Loucy (cell line): ENCODE measurements around the gene ARSK.

ENCODE experiments used
- EZH2phosphoT487 ChIP-seq: fragments of 200-600 bp; IDR thresholded peaks from 2 replicates; pipeline ENCODE4 v1.6.1; 2018; ENCODE audit warnings: antibody characterized with exemption, mild to moderate bottlenecking, moderate library complexity, borderline replicate concordance
- TF ChIP-seq, protein P1 (sequence below): fragments of 200-600 bp; sonication (generic); conservative IDR thresholded peaks from 2 replicates; pipeline ENCODE4 v1.5.1; 2014; ENCODE audit warnings: mild to moderate bottlenecking, antibody characterized with exemption, low read length

DNA sequence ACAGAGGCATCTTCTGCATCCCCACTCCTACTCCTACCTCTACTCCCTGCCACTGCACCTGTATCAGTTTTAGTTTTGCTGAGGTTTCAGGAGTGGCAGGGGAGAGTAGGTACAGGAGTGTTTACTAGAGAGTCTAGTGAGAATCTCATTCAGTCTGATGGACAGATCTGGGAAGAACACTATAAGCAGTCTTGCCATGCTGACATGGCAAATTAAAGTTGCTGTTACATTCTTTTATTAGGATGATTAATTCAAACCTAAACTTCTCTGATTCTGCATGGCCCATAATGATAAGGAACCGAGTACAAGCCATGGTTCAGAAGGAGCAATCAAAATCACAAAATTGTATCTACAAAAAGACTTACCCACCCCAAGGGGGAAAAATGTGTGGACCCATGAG, 7.4 kb downstream of the ARSK start:
- TF ChIP-seq EZH2phosphoT487, result no peak
- TF ChIP-seq, protein P1, sequence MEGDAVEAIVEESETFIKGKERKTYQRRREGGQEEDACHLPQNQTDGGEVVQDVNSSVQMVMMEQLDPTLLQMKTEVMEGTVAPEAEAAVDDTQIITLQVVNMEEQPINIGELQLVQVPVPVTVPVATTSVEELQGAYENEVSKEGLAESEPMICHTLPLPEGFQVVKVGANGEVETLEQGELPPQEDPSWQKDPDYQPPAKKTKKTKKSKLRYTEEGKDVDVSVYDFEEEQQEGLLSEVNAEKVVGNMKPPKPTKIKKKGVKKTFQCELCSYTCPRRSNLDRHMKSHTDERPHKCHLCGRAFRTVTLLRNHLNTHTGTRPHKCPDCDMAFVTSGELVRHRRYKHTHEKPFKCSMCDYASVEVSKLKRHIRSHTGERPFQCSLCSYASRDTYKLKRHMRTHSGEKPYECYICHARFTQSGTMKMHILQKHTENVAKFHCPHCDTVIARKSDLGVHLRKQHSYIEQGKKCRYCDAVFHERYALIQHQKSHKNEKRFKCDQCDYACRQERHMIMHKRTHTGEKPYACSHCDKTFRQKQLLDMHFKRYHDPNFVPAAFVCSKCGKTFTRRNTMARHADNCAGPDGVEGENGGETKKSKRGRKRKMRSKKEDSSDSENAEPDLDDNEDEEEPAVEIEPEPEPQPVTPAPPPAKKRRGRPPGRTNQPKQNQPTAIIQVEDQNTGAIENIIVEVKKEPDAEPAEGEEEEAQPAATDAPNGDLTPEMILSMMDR, result no peak
